Measurements from ENCODE around the gene FBXW7. TPM values are rescaled to one million over a fixed set of nuclear protein-coding genes. Genes with fewer than 3 reads are reported as not detected.

Gene FBXW7
- polyA plus RNA-seq, 1 donor from 2014 or later = 55.7 TPM

- H3K79me2 ChIP-seq (replicated peaks; ENCODE audit: insufficient read depth, low read length) = no peaks in the 10 kb centered on the region
- no peak overlapping the region for H2AFZ ChIP-seq (ENCODE audit: low read depth, low read length)
- no peaks in the 10 kb centered on the region for H4K20me1 ChIP-seq (ENCODE audit: insufficient read depth)
- no peaks in the 10 kb centered on the region for H3F3A ChIP-seq (ENCODE audit: insufficient read depth, low read length, poor library complexity, severe bottlenecking)
- no peaks in the 10 kb centered on the region for H3K36me3 ChIP-seq (ENCODE audit: insufficient read depth, low read length)
- no peaks in the 10 kb centered on the region for H3K9me2 ChIP-seq (ENCODE audit: insufficient read depth, low read length)
- no peak overlapping the region for H3K4me2 ChIP-seq (ENCODE audit: low read length)
- no peak overlapping the region for H3K4me3 ChIP-seq (ENCODE audit: low read length)
- no peak overlapping the region for H3K27ac ChIP-seq (ENCODE audit: low read length)
- no peaks in the 10 kb centered on the region for H3K27me3 ChIP-seq (ENCODE audit: insufficient read depth, low read depth, low read length)
- H3K9ac ChIP-seq (ENCODE audit: low read length) = no peak overlapping the region
- no peak for TF ChIP-seq CTCF (IDR thresholded peaks at IDR 0.05; ENCODE audit: poor library complexity, severe bottlenecking)
- TF ChIP-seq SMC3 (conservative IDR thresholded peaks at IDR 0.05; ENCODE audit: poor library complexity) = no peak
- no peak for TF ChIP-seq EZH2 (IDR thresholded peaks at IDR 0.05; ENCODE audit: borderline replicate concordance, insufficient read depth, low read length, poor library complexity, severe bottlenecking)
- no peak for TF ChIP-seq EP300 (conservative IDR thresholded peaks at IDR 0.05; ENCODE audit: poor library complexity, severe bottlenecking)
- TF ChIP-seq REST (IDR thresholded peaks at IDR 0.05; ENCODE audit: borderline replicate concordance) = no peak
- no peak for TF ChIP-seq TAF1 (IDR thresholded peaks at IDR 0.05; ENCODE audit: low read depth)
- no peak for TF ChIP-seq POLR2AphosphoS5 (IDR thresholded peaks at IDR 0.05)
- TF ChIP-seq RAD21 (conservative IDR thresholded peaks at IDR 0.05) = no peak
- TF ChIP-seq MXI1 (conservative IDR thresholded peaks at IDR 0.05; ENCODE audit: poor library complexity, severe bottlenecking) = no peak
- H3K9me3 ChIP-seq (ENCODE audit: low read length) = no peaks in the 10 kb centered on the region
Observed at GRCh38 chr4:152277333-152277732, 258.6 kb downstream of the FBXW7 start.

- Histone ChIP-seq H3F3A (ENCODE audit: insufficient read depth, low read length, poor library complexity, severe bottlenecking) (peaks cover 4% of the 10 kb centered on the region), H2AFZ (ENCODE audit: low read depth, low read length) (no peak overlapping the region), H4K20me1 (ENCODE audit: insufficient read depth) (no peaks in the 10 kb centered on the region), H3K4me3 (ENCODE audit: low read length) (no peak overlapping the region), H3K9ac (ENCODE audit: low read length) (no peak overlapping the region), H3K36me3 (ENCODE audit: insufficient read depth, low read length) (no peaks in the 10 kb centered on the region), H3K27ac (ENCODE audit: low read length) (no peak overlapping the region), H3K4me2 (ENCODE audit: low read length) (no peak overlapping the region), H3K27me3 (ENCODE audit: insufficient read depth, low read depth, low read length) (no peaks in the 10 kb centered on the region), H3K79me2 (replicated peaks; ENCODE audit: insufficient read depth, low read length) (no peaks in the 10 kb centered on the region), H3K9me2 (ENCODE audit: insufficient read depth, low read length) (no peaks in the 10 kb centered on the region), H3K9me3 (ENCODE audit: low read length) (no peaks in the 10 kb centered on the region)
- TF ChIP-seq CTCF (IDR thresholded peaks at IDR 0.05; ENCODE audit: poor library complexity, severe bottlenecking) = no peak
- TF ChIP-seq RAD21 (conservative IDR thresholded peaks at IDR 0.05) = no peak
- TF ChIP-seq TAF1 (IDR thresholded peaks at IDR 0.05; ENCODE audit: low read depth) = no peak
- TF ChIP-seq REST (IDR thresholded peaks at IDR 0.05; ENCODE audit: borderline replicate concordance) = no peak
Observed at GRCh38 chr4:152273343-152273742, 262.5 kb downstream of the FBXW7 start.

Measured in neural cell (in vitro differentiated cells).